A549 (cell line): ENCODE measurements around the gene IRF4. TPM values are rescaled to one million over a fixed set of nuclear protein-coding genes. Genes with fewer than 3 reads are reported as not detected.

Experiments used
- ATAC-seq, 2 experiments: fragments of 200-7000 bp in 1 of 2; fragments of >200 bp in 1 of 2; cut with Nextera tagmentation in 1 of 2; cut with Tn5 transposase in 1 of 2; 3 replicates each; pipeline versions ENCODE4 v1.8.0 to v1.9.1; 2018 to 2020; ENCODE audit warnings: mild to moderate bottlenecking in 1 of 2, moderate library complexity in 1 of 2
- CTCF ChIA-PET: fragments of 300-600 bp; sonication (Branson Sonifier 250); formaldehyde crosslinking; extraction: SDS; loops from one replicate; lab custom pipeline; 2021; ENCODE audit warnings: antibody characterized with exemption, inconsistent platforms; lab: Yijun Ruan, JAX
- POLR2A ChIA-PET: fragments of 350-600 bp; formaldehyde crosslinking; extraction: SDS; loops from one replicate; lab custom pipeline; 2021; ENCODE audit warnings: antibody characterized with exemption, inconsistent platforms; lab: Yijun Ruan, JAX
- DNase-seq, 2 experiments: peaks; one replicate each; pipeline versions ENCODE4 v3.0.0 to v3.0.0-alpha.2; 2011 to 2016; ENCODE audit warnings: low read depth in 1 of 2, low spot score in 1 of 2
- FAIRE-seq: peaks from 2 replicates; lab custom pipeline; 2011; peaks lifted over from hg19 to GRCh38; lab: Jason Lieb, UNC
- H3K27ac ChIP-seq, 2 experiments: fragments of >200 bp; sonication (Bioruptor Twin); formaldehyde crosslinking; 3 replicates each; pipeline ENCODE4 v1.5.1; 2016 to 2017
- H3K4me1 ChIP-seq: fragments of >200 bp; sonication (Bioruptor Twin); formaldehyde crosslinking; 3 replicates; pipeline ENCODE4 v1.6.1; 2016
- H3K4me2 ChIP-seq: fragments of >200 bp; sonication (Bioruptor Twin); formaldehyde crosslinking; 3 replicates; pipeline ENCODE4 v1.6.1; 2016
- H3K4me3 ChIP-seq: fragments of >200 bp; sonication (Bioruptor Twin); formaldehyde crosslinking; 3 replicates; pipeline ENCODE4 v1.5.1; 2016
- H3K9me3 ChIP-seq: fragments of >200 bp; sonication (Bioruptor Twin); formaldehyde crosslinking; 3 replicates; pipeline ENCODE4 v1.6.1; 2016
- BCL3 ChIP-seq: fragments of >200 bp; sonication (Bioruptor Twin); formaldehyde crosslinking; IDR thresholded peaks from 3 replicates; pipeline ENCODE4 v1.6.1; 2016
- CBX8 ChIP-seq: fragments of 200-600 bp; sonication (generic); IDR thresholded peaks from 2 replicates; pipeline ENCODE4 v1.6.1; 2016
- CEBPB ChIP-seq, 2 experiments: fragments of >200 bp in 1 of 2; sonication (Bioruptor Twin) in 1 of 2; formaldehyde crosslinking in 1 of 2; IDR thresholded peaks; 2 replicates each; pipeline ENCODE4 v1.6.1; 2012 to 2016
- ELK1 ChIP-seq: fragments of 150-350 bp; IDR thresholded peaks from 2 replicates; pipeline ENCODE4 v1.6.1; 2014; ENCODE audit warnings: low read depth, mild to moderate bottlenecking, low read length
- FOSB ChIP-seq: fragments of 250-450 bp; sonication (Bioruptor Pico); IDR thresholded peaks from 2 replicates; pipeline ENCODE4 v1.5.0; 2020; ENCODE audit warnings: mild to moderate bottlenecking, moderate library complexity
- FOSL2 ChIP-seq, 2 experiments: fragments of 450-650 bp in 1 of 2; fragments of >200 bp in 1 of 2; sonication (Bioruptor Twin) in 1 of 2; formaldehyde crosslinking; IDR thresholded peaks; 2 replicates each; pipeline versions ENCODE4 v1.5.0 to v1.6.1; 2016 to 2020; ENCODE audit warnings: mild to moderate bottlenecking in 1 of 2, moderate library complexity in 1 of 2
- FOXS1 ChIP-seq: fragments of 250-450 bp; sonication (Bioruptor Pico); IDR thresholded peaks from 2 replicates; pipeline ENCODE4 v1.5.0; 2020; ENCODE audit warnings: mild to moderate bottlenecking, moderate library complexity
- GATA3 ChIP-seq: IDR thresholded peaks from 2 replicates; pipeline ENCODE4 v1.6.1; 2012; ENCODE audit warnings: borderline replicate concordance
- HES2 ChIP-seq: fragments of >200 bp; sonication (Bioruptor Twin); formaldehyde crosslinking; IDR thresholded peaks from 2 replicates; pipeline ENCODE4 v1.6.1; 2016
- HEYL ChIP-seq: fragments of 250-450 bp; sonication (Bioruptor Pico); IDR thresholded peaks from 2 replicates; pipeline ENCODE4 v1.8.0; 2021; ENCODE audit warnings: mild to moderate bottlenecking, moderate library complexity
- HOXA7 ChIP-seq: fragments of 250-450 bp; sonication (Bioruptor Pico); IDR thresholded peaks from 2 replicates; pipeline ENCODE4 v1.5.0; 2020; ENCODE audit warnings: mild to moderate bottlenecking, moderate library complexity
- KDM1A ChIP-seq: fragments of 200-600 bp; sonication (generic); IDR thresholded peaks from 2 replicates; pipeline ENCODE4 v1.6.1; 2016; ENCODE audit warnings: low read depth, mild to moderate bottlenecking
- KDM5A ChIP-seq: fragments of 200-600 bp; sonication (generic); IDR thresholded peaks from 2 replicates; pipeline ENCODE4 v1.6.1; 2016; ENCODE audit warnings: antibody characterized with exemption, mild to moderate bottlenecking
- MAX ChIP-seq: IDR thresholded peaks from 2 replicates; pipeline ENCODE4 v1.6.1; 2012
- MAZ ChIP-seq: fragments of 150-350 bp; IDR thresholded peaks from 2 replicates; pipeline ENCODE4 v1.6.1; 2014; ENCODE audit warnings: antibody characterized with exemption, low read depth, low read length, borderline replicate concordance
- NFE2L2 ChIP-seq: fragments of 150-350 bp; conservative IDR thresholded peaks from 2 replicates; pipeline ENCODE4 v1.6.1; 2014; ENCODE audit warnings: low read length
- POLR2A ChIP-seq: IDR thresholded peaks from 2 replicates; pipeline ENCODE4 v1.6.1; 2012; ENCODE audit warnings: mild to moderate bottlenecking, low read length
- RAD21 ChIP-seq, 2 experiments: fragments of >200 bp in 1 of 2; sonication (Bioruptor Twin) in 1 of 2; formaldehyde crosslinking in 1 of 2; IDR thresholded peaks in 1 of 2; conservative IDR thresholded peaks in 1 of 2; 2 replicates in 1 of 2; 3 replicates in 1 of 2; pipeline ENCODE4 v1.6.1; 2012 to 2018; ENCODE audit warnings: inconsistent platforms in 1 of 2
- RCOR1 ChIP-seq: fragments of 150-350 bp; IDR thresholded peaks from 2 replicates; pipeline ENCODE4 v1.6.1; 2014; ENCODE audit warnings: antibody characterized with exemption, low read length, low read depth
- SMC3 ChIP-seq: fragments of >200 bp; sonication (Bioruptor Twin); formaldehyde crosslinking; IDR thresholded peaks from 3 replicates; pipeline ENCODE4 v1.6.1; 2018; ENCODE audit warnings: inconsistent platforms
- SREBF2 ChIP-seq: fragments of 450-650 bp; IDR thresholded peaks from 2 replicates; pipeline ENCODE4 v1.6.1; 2014; ENCODE audit warnings: mild to moderate bottlenecking, moderate library complexity
- TFCP2L1 ChIP-seq: fragments of 250-450 bp; sonication (Bioruptor Pico); IDR thresholded peaks from 2 replicates; pipeline ENCODE4 v1.5.0; 2021; ENCODE audit warnings: mild to moderate bottlenecking
- TP53 ChIP-seq: fragments of 250-450 bp; sonication (Bioruptor Pico); IDR thresholded peaks from 2 replicates; pipeline ENCODE4 v1.5.0; 2021; ENCODE audit warnings: mild to moderate bottlenecking, moderate library complexity
- USF2 ChIP-seq: fragments of 450-650 bp; IDR thresholded peaks from 2 replicates; pipeline ENCODE4 v1.6.1; 2014; ENCODE audit warnings: antibody characterized with exemption
- ZC3H11A ChIP-seq: fragments of 450-650 bp; IDR thresholded peaks from 2 replicates; pipeline ENCODE4 v1.6.1; 2014; ENCODE audit warnings: antibody characterized with exemption, mild to moderate bottlenecking
- ZNF302 ChIP-seq: fragments of 250-450 bp; sonication (Bioruptor Pico); IDR thresholded peaks from 2 replicates; pipeline ENCODE4 v1.9.0; 2021; ENCODE audit warnings: inconsistent platforms, mild to moderate bottlenecking, moderate library complexity
- WGBS: methylation state at CpG from one replicate; pipeline ENCODE4 v1.1.6; 2017; ENCODE audit errors: missing lambda C conversion rate; 5-methylcytosine and 5-hydroxymethylcytosine counted together
- polyA plus RNA-seq, 4 experiments: library from polyadenylated mRNA; depleted of rRNA in 3 of 4; stranded (reverse); fragments of >200 nt; fragmentation: RNase III in 1 of 4; extraction: RNeasy Plus Mini Kit Qiagen cat#74134 plus additional on column Dnase treatment in 1 of 4; gene quantifications; 2 replicates in 3 of 4; 3 replicates in 1 of 4; pipeline ENCODE4 v1.2.3, GENCODE V29; 2011 to 2017

The IRF4 gene
- polyA plus RNA-seq, 2 of the 4 experiments (the other 2 are of a cell fraction) = 0.03 TPM

GRCh38 chr6:389143-389542 is 2.4 kb upstream of the IRF4 start:
- DNase-seq (no peak), FAIRE-seq (no peak), ATAC-seq (no peak)
- ChIA-PET CTCF (no interaction called here), POLR2A (no interaction called here)
- Histone ChIP-seq H3K4me1 (no peaks in the 10 kb centered on the region), H3K27ac (no peak overlapping the region), H3K4me2 (no peak overlapping the region), H3K9me3 (no peaks in the 10 kb centered on the region), H3K4me3 (no peak overlapping the region)
- WGBS = 70% methylated on average over 7 of the region's 7 CpGs
- TF ChIP-seq SREBF2 (no peak), POLR2A (no peak), HEYL (CRISPR knock-in tag) (no peak), GATA3 (no peak)

- WGBS = 45% methylated on average over 8 of the region's 8 CpGs
- FAIRE-seq = no peak
- Histone ChIP-seq H3K4me1 (no peaks in the 10 kb centered on the region), H3K9me3 (no peaks in the 10 kb centered on the region), H3K27ac (no peak overlapping the region), H3K4me2 (no peak overlapping the region), H3K4me3 (no peak overlapping the region)
- TF ChIP-seq TFCP2L1 (CRISPR knock-in tag) (no peak), RCOR1 (no peak), KDM1A (no peak), NFE2L2 (no peak), SMC3 (peak; percentile 19; the same call in 1 of the 3 replicates), FOSB (CRISPR knock-in tag) (no peak), TP53 (CRISPR knock-in tag) (no peak), USF2 (no peak), ZC3H11A (no peak), FOXS1 (CRISPR knock-in tag) (no peak), FOSL2 (IDR thresholded peaks at IDR 0.05) (no peak), FOSL2 (CRISPR knock-in tag; IDR thresholded peaks at IDR 0.05) (no peak), MAZ (no peak), CEBPB (IDR thresholded peaks at IDR 0.05) (no peak), RAD21 (conservative IDR thresholded peaks at IDR 0.05 in 1 of 2, IDR thresholded peaks at IDR 0.05 in 1 of 2) (peak in 1 of 2 experiments; percentile 41; a peak in 3 of 5 replicates), BCL3 (no peak)
- no peak for ATAC-seq
- ChIA-PET CTCF (interaction anchor here (1.5 kb wide), 1 partner anchor 19 kb away, joined by 3 read pairs; no protein-coding TSS in a partner anchor), POLR2A (no interaction called here)
- no peak for DNase-seq
These were observed 1.9 kb upstream of the IRF4 start for GRCh38 chr6:389622-390021.

- Histone ChIP-seq H3K4me2 (peak overlapping the region; percentile 82), H3K4me3 (peak overlapping the region; percentile 43), H3K27ac (peak overlapping the region in 1 of 2 experiments; percentile 41; a peak in 1 of 6 replicates), H3K9me3 (no peaks in the 10 kb centered on the region), H3K4me1 (no peaks in the 10 kb centered on the region)
- ChIA-PET POLR2A (no interaction called here), CTCF (interaction anchor here (1.1 to 1.5 kb wide), 2 partner anchors 9 to 18 kb away, joined by 3 read pairs; no protein-coding TSS in a partner anchor)
- ATAC-seq = peak; percentile 22 to 30; a peak in 1 of 6 replicates
- DNase-seq = no peak
- no peak for FAIRE-seq
- no peak for TF ChIP-seq ELK1
- TF ChIP-seq KDM5A = no peak
- no peak for TF ChIP-seq MAZ
- TF ChIP-seq CBX8 = no peak
- no peak for TF ChIP-seq HOXA7 (CRISPR knock-in tag)
- 0 out of 2 replicates have a peak, but pooled peaks have one; percentile 23 for TF ChIP-seq MAX
- no peak for TF ChIP-seq HES2
- no peak for TF ChIP-seq USF2
- no peak for TF ChIP-seq ZNF302 (CRISPR knock-in tag)
- WGBS = 38% methylated on average over 18 of the region's 44 CpGs
These were observed 516 bp upstream of the IRF4 start for GRCh38 chr6:390914-391558.
